Measurements from ENCODE around the gene CHST6. TPM values are rescaled to one million over a fixed set of nuclear protein-coding genes. Genes with fewer than 3 reads are reported as not detected.
A peak's percentile ranks its signal among the peaks of the same experiment; 100 is the strongest.

The CHST6 gene
- total and polyA plus RNA-seq, 2 donors from 2014 or later = 0.04 to 0.79 TPM

DNA sequence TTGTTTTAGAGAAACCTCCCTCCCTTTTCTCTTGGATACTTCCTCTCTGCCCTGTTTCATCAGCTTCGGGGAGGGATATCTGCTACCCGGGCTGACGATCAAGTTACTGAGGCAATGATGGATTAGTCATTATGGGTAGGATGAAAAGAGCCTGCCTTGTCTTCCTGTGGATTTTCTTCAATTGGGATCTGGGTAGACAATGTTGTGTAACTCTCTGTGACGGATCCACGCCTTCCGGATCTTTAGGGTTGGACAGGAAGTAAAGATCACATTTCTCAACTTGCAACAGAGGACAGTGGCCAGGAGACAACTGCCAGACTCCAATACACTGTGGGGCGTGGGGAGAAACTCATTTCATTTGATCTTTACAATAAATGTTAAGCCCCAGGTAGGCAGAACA is 11.3 kb upstream of the CHST6 start:
- Histone ChIP-seq H3K9me3 (ENCODE audit: control insufficient read depth in 2 of 3, insufficient read depth in 1 of 3, low read length in 3 of 3) (no peaks in the 10 kb centered on the region), H3K4me1 (ENCODE audit: control insufficient read depth in 2 of 3, insufficient read depth in 2 of 3, low read depth in 1 of 3, low read length in 3 of 3) (no peaks in the 10 kb centered on the region), H3K27me3 (ENCODE audit: control insufficient read depth, insufficient read depth, low read length) (no peaks in the 10 kb centered on the region), H3K27ac (ENCODE audit: low read depth in 2 of 2, low read length in 2 of 2) (no peak overlapping the region), H3K9ac (ENCODE audit: low read length in 3 of 3) (no peak overlapping the region), H3K36me3 (ENCODE audit: control insufficient read depth in 2 of 3, insufficient read depth in 3 of 3, low read length in 3 of 3) (no peaks in the 10 kb centered on the region), H3K4me3 (ENCODE audit: low read length in 3 of 3) (no peak overlapping the region)
- FAIRE-seq (no peak), DNase-seq (peak in 4 of 5 donors; percentile 14 to 60 (median 29))
- intact Hi-C loops (cut with DNase I) = no loop called here
- TF ChIP-seq, protein P1, sequence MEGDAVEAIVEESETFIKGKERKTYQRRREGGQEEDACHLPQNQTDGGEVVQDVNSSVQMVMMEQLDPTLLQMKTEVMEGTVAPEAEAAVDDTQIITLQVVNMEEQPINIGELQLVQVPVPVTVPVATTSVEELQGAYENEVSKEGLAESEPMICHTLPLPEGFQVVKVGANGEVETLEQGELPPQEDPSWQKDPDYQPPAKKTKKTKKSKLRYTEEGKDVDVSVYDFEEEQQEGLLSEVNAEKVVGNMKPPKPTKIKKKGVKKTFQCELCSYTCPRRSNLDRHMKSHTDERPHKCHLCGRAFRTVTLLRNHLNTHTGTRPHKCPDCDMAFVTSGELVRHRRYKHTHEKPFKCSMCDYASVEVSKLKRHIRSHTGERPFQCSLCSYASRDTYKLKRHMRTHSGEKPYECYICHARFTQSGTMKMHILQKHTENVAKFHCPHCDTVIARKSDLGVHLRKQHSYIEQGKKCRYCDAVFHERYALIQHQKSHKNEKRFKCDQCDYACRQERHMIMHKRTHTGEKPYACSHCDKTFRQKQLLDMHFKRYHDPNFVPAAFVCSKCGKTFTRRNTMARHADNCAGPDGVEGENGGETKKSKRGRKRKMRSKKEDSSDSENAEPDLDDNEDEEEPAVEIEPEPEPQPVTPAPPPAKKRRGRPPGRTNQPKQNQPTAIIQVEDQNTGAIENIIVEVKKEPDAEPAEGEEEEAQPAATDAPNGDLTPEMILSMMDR (IDR thresholded peaks at IDR 0.05; ENCODE audit: borderline replicate concordance, extremely low read depth, insufficient read depth) = no peak

DNA sequence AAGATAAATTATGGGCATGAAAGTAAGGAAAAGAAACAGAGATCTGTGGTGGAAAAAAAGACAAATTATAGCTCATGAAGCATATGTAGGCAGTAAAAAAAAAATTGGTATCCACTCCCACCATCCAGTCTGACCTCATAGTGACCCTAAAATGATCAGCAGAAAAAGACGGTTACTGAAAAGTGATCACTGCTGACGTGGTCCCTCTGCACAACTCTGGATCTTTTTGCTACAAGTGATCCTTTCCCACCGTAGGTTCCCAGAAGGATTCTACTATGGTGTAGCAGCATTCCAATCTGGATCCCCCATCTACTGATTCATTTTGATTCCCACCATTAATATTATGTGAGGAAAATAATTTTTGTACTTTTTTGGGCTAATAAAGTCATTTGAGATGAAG is 10.9 kb upstream of the CHST6 start:
- Histone ChIP-seq H3K9me3 (ENCODE audit: control insufficient read depth in 2 of 3, insufficient read depth in 1 of 3, low read length in 3 of 3) (no peaks in the 10 kb centered on the region), H3K27me3 (ENCODE audit: control insufficient read depth, insufficient read depth, low read length) (no peaks in the 10 kb centered on the region), H3K4me1 (ENCODE audit: control insufficient read depth in 2 of 3, insufficient read depth in 2 of 3, low read depth in 1 of 3, low read length in 3 of 3) (no peaks in the 10 kb centered on the region), H3K27ac (ENCODE audit: low read depth in 2 of 2, low read length in 2 of 2) (no peak overlapping the region), H3K9ac (ENCODE audit: low read length in 3 of 3) (no peak overlapping the region), H3K36me3 (ENCODE audit: control insufficient read depth in 2 of 3, insufficient read depth in 3 of 3, low read length in 3 of 3) (no peaks in the 10 kb centered on the region), H3K4me3 (ENCODE audit: low read length in 3 of 3) (no peak overlapping the region)
- intact Hi-C loops (cut with DNase I) = no loop called here
- TF ChIP-seq, protein P1 (IDR thresholded peaks at IDR 0.05; ENCODE audit: borderline replicate concordance, extremely low read depth, insufficient read depth) = no peak
- FAIRE-seq (no peak), DNase-seq (no peak)

DNA sequence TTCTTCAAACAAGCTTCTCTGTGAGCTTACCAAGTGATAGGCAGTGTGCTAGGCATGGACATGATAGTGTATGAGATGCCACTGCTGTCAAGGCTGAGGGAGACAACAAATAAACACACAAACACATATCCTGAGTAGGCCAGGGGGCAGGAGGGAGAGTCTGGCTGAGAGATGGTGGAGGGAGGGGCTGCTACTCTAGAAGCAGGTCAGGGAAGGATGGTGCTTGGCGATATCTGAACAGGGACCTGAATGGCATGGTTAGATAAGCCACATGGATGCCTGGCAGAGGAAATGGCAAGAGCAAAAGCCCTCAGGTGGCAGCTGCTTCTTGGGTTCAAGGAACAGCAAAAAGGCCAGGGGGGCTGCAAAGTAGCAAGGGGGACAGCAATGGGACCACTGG is 8.6 kb upstream of the CHST6 start:
- FAIRE-seq (no peak), DNase-seq (peak in 1 of 5 donors; percentile 22)
- Histone ChIP-seq H3K9me3 (ENCODE audit: control insufficient read depth in 2 of 3, insufficient read depth in 1 of 3, low read length in 3 of 3) (no peaks in the 10 kb centered on the region), H3K27ac (ENCODE audit: low read depth in 2 of 2, low read length in 2 of 2) (no peak overlapping the region), H3K36me3 (ENCODE audit: control insufficient read depth in 2 of 3, insufficient read depth in 3 of 3, low read length in 3 of 3) (no peaks in the 10 kb centered on the region), H3K9ac (ENCODE audit: low read length in 3 of 3) (no peak overlapping the region), H3K4me1 (ENCODE audit: control insufficient read depth in 2 of 3, insufficient read depth in 2 of 3, low read depth in 1 of 3, low read length in 3 of 3) (no peaks in the 10 kb centered on the region), H3K4me3 (ENCODE audit: low read length in 3 of 3) (no peak overlapping the region), H3K27me3 (ENCODE audit: control insufficient read depth, insufficient read depth, low read length) (no peaks in the 10 kb centered on the region)
- TF ChIP-seq, protein P1 (IDR thresholded peaks at IDR 0.05; ENCODE audit: borderline replicate concordance, extremely low read depth, insufficient read depth) = no peak
- intact Hi-C loops (cut with DNase I) = no loop called here
